HepG2 (cell line): ENCODE results near the gene HMGB2. TPM values are rescaled to one million over a fixed set of nuclear protein-coding genes. Genes with fewer than 3 reads are reported as not detected.

Experiments
- ATAC-seq: fragments of 200-7000 bp; cut with Tn5 transposase; 3 replicates; pipeline ENCODE4 v1.9.1; 2020; ENCODE audit warnings: mild to moderate bottlenecking, moderate library complexity
- BruUV-seq: library from RNA; stranded (reverse); fragments of 400-500 nt; replicated peaks from 2 replicates; lab custom pipeline; 2021; lab: Mats Ljungman, UMichigan
- CTCF ChIA-PET: fragments of 300-600 bp; formaldehyde crosslinking; extraction: SDS; loops from one replicate; lab custom pipeline; 2021; ENCODE audit warnings: low total read pairs, inconsistent platforms, low intra/inter-chr PET ratio; lab: Yijun Ruan, JAX
- POLR2A ChIA-PET: fragments of 350-600 bp; sonication (Branson Sonifier 250); formaldehyde crosslinking; loops from one replicate; lab custom pipeline; 2020; ENCODE audit warnings: antibody characterized with exemption, inconsistent platforms; lab: Yijun Ruan, JAX
- DNase-seq: peaks from one replicate; pipeline ENCODE4 v3.0.0-alpha.2; 2015; ENCODE audit warnings: low spot score
- FAIRE-seq: peaks from 3 replicates; lab custom pipeline; 2011; peaks lifted over from hg19 to GRCh38; lab: Jason Lieb, UNC
- H2AFZ ChIP-seq: one replicate; pipeline ENCODE4 v1.6.1; 2011; ENCODE audit warnings: low read length, inconsistent platforms
- H3K27ac ChIP-seq: fragments of 300-600 bp; 3 replicates; pipeline ENCODE4 v1.8.0; 2011; ENCODE audit warnings: mixed run types, mild to moderate bottlenecking, mixed read lengths, low read length, inconsistent platforms; ENCODE audit not compliant: insufficient read depth; ENCODE audit errors: extremely low read length
- H3K27me3 ChIP-seq, 2 experiments: fragments of 200-600 bp in 1 of 2; 2 replicates in 1 of 2; 3 replicates in 1 of 2; pipeline versions ENCODE4 v1.6.0 to v1.8.0; 2011; ENCODE audit warnings: low read length in 2 of 2, mild to moderate bottlenecking in 2 of 2, moderate library complexity in 2 of 2, inconsistent platforms in 1 of 2; ENCODE audit not compliant: insufficient read depth in 2 of 2, control insufficient read depth in 1 of 2
- H3K36me3 ChIP-seq, 2 experiments: fragments of 200-600 bp in 1 of 2; replicated peaks in 1 of 2; 2 replicates in 1 of 2; 3 replicates in 1 of 2; pipeline versions ENCODE4 v1.5.1 to v1.8.0; 2011; ENCODE audit warnings: low read length in 2 of 2, inconsistent platforms in 1 of 2; ENCODE audit not compliant: insufficient read depth in 2 of 2, control insufficient read depth in 1 of 2
- H3K4me1 ChIP-seq: 2 replicates; pipeline ENCODE4 v1.5.1; 2012; ENCODE audit warnings: low read length, inconsistent platforms; ENCODE audit not compliant: insufficient read depth
- H3K4me2 ChIP-seq: 2 replicates; pipeline ENCODE4 v1.6.0; 2011; ENCODE audit warnings: low read depth, low read length, inconsistent platforms
- H3K4me3 ChIP-seq, 3 experiments: fragments of 200-600 bp in 1 of 3; sonication (generic), shearing (Covaris generic) in 1 of 3; replicated peaks in 1 of 3; 2 replicates each; pipeline ENCODE4 v1.5.1; 2011 to 2016; ENCODE audit warnings: low read length in 3 of 3, inconsistent platforms in 2 of 3, low read depth in 2 of 3, mild to moderate bottlenecking in 2 of 3, control low read depth in 1 of 3, mixed read lengths in 1 of 3; ENCODE audit not compliant: insufficient read depth in 1 of 3
- H3K79me2 ChIP-seq: one replicate; pipeline ENCODE4 v1.6.1; 2011; ENCODE audit warnings: low read length, inconsistent platforms; ENCODE audit not compliant: insufficient read depth
- H3K9ac ChIP-seq: 2 replicates; pipeline ENCODE4 v1.6.0; 2011; ENCODE audit warnings: mild to moderate bottlenecking, low read depth, low read length, inconsistent platforms; ENCODE audit not compliant: insufficient read depth
- H3K9me3 ChIP-seq: 2 replicates; pipeline ENCODE4 v1.5.1; 2012; ENCODE audit warnings: mild to moderate bottlenecking, low read length
- H4K20me1 ChIP-seq: 2 replicates; pipeline ENCODE4 v1.6.0; 2011; ENCODE audit warnings: inconsistent platforms, mild to moderate bottlenecking, low read length, moderate library complexity; ENCODE audit not compliant: insufficient read depth
- ARID3A ChIP-seq: IDR thresholded peaks from 2 replicates; pipeline ENCODE4 v1.6.1; 2012; ENCODE audit warnings: low read depth, low read length, improper control_type of control experiment
- BORCS8-MEF2B ChIP-seq: sonication (generic); formaldehyde crosslinking; IDR thresholded peaks from 2 replicates; pipeline ENCODE4 v1.8.0; 2022; ENCODE audit warnings: mild to moderate bottlenecking, missing genetic modification reagents
- HHEX ChIP-seq: IDR thresholded peaks from 2 replicates; pipeline ENCODE4 v1.6.1; 2016; ENCODE audit warnings: control low read depth
- NR3C1 ChIP-seq: sonication (generic); formaldehyde crosslinking; IDR thresholded peaks from 2 replicates; pipeline ENCODE4 v1.4.0; 2020; ENCODE audit warnings: missing genetic modification reagents
- RERE ChIP-seq: IDR thresholded peaks from 2 replicates; pipeline ENCODE4 v1.6.1; 2016; ENCODE audit warnings: low read depth, missing genetic modification reagents, missing compliant biosample characterization
- SP2 ChIP-seq: sonication (generic); formaldehyde crosslinking; IDR thresholded peaks from 2 replicates; pipeline ENCODE4 v1.5.1; 2020; ENCODE audit warnings: mild to moderate bottlenecking, missing genetic modification reagents
- SUZ12 ChIP-seq: fragments of 150-350 bp; IDR thresholded peaks from 2 replicates; pipeline ENCODE4 v1.6.1; 2014; ENCODE audit warnings: low read depth, low read length
- WIZ ChIP-seq: sonication (generic); formaldehyde crosslinking; IDR thresholded peaks from 2 replicates; pipeline ENCODE4 v1.5.1; 2020; ENCODE audit warnings: mild to moderate bottlenecking, missing genetic modification reagents
- ZMYM2 ChIP-seq: sonication (generic); formaldehyde crosslinking; IDR thresholded peaks from 2 replicates; pipeline ENCODE4 v1.8.0; 2022; ENCODE audit warnings: mild to moderate bottlenecking, missing genetic modification reagents
- ZNF17 ChIP-seq: sonication (generic); formaldehyde crosslinking; IDR thresholded peaks from 2 replicates; pipeline ENCODE4 v1.5.0; 2020; ENCODE audit warnings: mild to moderate bottlenecking, missing genetic modification reagents
- ZNF33A ChIP-seq: sonication (generic); formaldehyde crosslinking; IDR thresholded peaks from 2 replicates; pipeline ENCODE4 v1.5.1; 2020; ENCODE audit warnings: missing genetic modification reagents, mild to moderate bottlenecking, moderate library complexity, borderline replicate concordance
- ZNF432 ChIP-seq: sonication (generic); formaldehyde crosslinking; IDR thresholded peaks from 2 replicates; pipeline ENCODE4 v1.5.0; 2020; ENCODE audit warnings: missing genetic modification reagents, mild to moderate bottlenecking, borderline replicate concordance
- ZNF670 ChIP-seq: sonication (generic); formaldehyde crosslinking; IDR thresholded peaks from 2 replicates; pipeline ENCODE4 v1.8.0; 2022; ENCODE audit warnings: mild to moderate bottlenecking, missing genetic modification reagents, borderline replicate concordance
- ZSCAN5A ChIP-seq: sonication (generic); formaldehyde crosslinking; IDR thresholded peaks from 2 replicates; pipeline ENCODE4 v1.8.0; 2022; ENCODE audit warnings: mild to moderate bottlenecking, missing genetic modification reagents, borderline replicate concordance
- WGBS: methylation state at CpG from one replicate; pipeline ENCODE4 v1.1.6; 2017; ENCODE audit warnings: low lambda C conversion rate; 5-methylcytosine and 5-hydroxymethylcytosine counted together
- in situ Hi-C: cut with HindIII; loops from 2 replicates; pipeline ENCODE4 v1.10.0; 2017; ENCODE audit warnings: low pct_unique_long_range_greater_than_20kb; ENCODE audit not compliant: extremely low pct_ligation_motif_present
- intact Hi-C: fragments of 100-400 bp; cut with micrococcal nuclease; formaldehyde crosslinking; loops from one replicate; pipeline ENCODE4 v1.10.0; 2022; ENCODE audit not compliant: unreplicated experiment
- polyA plus RNA-seq, 8 experiments: library from polyadenylated mRNA; depleted of rRNA in 3 of 8; stranded (reverse) in 7 of 8; unstranded in 1 of 8; fragments of >200 nt; fragmentation: Illumina TruSeq in 4 of 8; extraction: Trizol in 4 of 8; gene quantifications; 2 replicates each; pipeline versions ENCODE4 v1.2.1 to v1.2.3, GENCODE V29; 2011 to 2016; ENCODE audit warnings: low read depth in 4 of 8, missing spikeins in 1 of 8, mixed read lengths in 1 of 8; ENCODE audit not compliant: insufficient read depth in 1 of 8
- total RNA-seq, 5 experiments: library from RNA; depleted of rRNA; stranded (reverse); fragments of >200 nt; fragmentation: Illumina TruSeq; extraction: Trizol; gene quantifications; 2 replicates each; pipeline ENCODE4 v1.2.3, GENCODE V29; 2016; ENCODE audit warnings: low read depth in 1 of 5
- TF ChIP-seq, protein P1 (sequence below): sonication (generic); formaldehyde crosslinking; IDR thresholded peaks from 2 replicates; pipeline ENCODE4 v1.4.0; 2020; ENCODE audit warnings: missing genetic modification reagents

HMGB2 gene
- total and polyA plus RNA-seq, 2 of the 13 experiments (the other 11 are each of a cell fraction or from before 2014, with no cell fraction given) = 90.5 to 332 TPM

DNA sequence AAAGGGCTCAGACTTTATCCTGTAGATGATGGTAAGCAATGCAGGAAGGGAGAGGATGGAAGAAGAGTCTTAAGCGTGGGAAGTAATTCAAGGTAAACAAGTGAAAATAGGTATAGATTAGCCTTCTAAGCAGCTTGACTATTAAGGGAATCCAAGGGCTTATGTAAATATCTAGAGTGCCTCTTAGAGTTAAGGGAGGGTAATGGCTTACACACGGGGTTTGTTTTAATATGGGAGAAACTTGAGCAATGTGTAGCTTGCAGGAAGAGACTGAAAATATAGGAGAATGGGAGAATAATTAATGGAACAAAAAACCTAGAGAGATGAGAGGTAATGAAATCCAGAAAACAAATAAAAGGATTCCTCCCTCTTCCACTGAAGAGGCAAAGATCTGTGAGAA is 23.8 kb upstream of the HMGB2 start:
- ChIA-PET CTCF (no interaction called here), POLR2A (no interaction called here)
- 6% methylated on average over 2 of the region's 2 CpGs for WGBS
- in situ Hi-C loops = no loop called here
- no peak for ATAC-seq
- no peak overlapping the region for H2AFZ ChIP-seq
- H3K4me1 ChIP-seq = no peaks in the 10 kb centered on the region
- H4K20me1 ChIP-seq = no peaks in the 10 kb centered on the region
- no peaks in the 10 kb centered on the region for H3K9me3 ChIP-seq
- no peak overlapping the region for H3K4me3 ChIP-seq
- no peak overlapping the region for H3K27ac ChIP-seq
- DNase-seq = no peak
- no peak for FAIRE-seq
- H3K36me3 ChIP-seq = no peaks in the 10 kb centered on the region
- no peak overlapping the region for H3K9ac ChIP-seq
- H3K27me3 ChIP-seq = no peaks in the 10 kb centered on the region; a peak in 1 of 5 replicates
- BruUV-seq = no TSS peak
- no peaks in the 10 kb centered on the region for H3K79me2 ChIP-seq
- intact Hi-C loops = no loop called here
- H3K4me2 ChIP-seq = no peak overlapping the region
- TF ChIP-seq, protein P1, sequence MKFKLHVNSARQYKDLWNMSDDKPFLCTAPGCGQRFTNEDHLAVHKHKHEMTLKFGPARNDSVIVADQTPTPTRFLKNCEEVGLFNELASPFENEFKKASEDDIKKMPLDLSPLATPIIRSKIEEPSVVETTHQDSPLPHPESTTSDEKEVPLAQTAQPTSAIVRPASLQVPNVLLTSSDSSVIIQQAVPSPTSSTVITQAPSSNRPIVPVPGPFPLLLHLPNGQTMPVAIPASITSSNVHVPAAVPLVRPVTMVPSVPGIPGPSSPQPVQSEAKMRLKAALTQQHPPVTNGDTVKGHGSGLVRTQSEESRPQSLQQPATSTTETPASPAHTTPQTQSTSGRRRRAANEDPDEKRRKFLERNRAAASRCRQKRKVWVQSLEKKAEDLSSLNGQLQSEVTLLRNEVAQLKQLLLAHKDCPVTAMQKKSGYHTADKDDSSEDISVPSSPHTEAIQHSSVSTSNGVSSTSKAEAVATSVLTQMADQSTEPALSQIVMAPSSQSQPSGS (CRISPR knock-in tag) = no peak
- TF ChIP-seq ZNF17 = no peak
- TF ChIP-seq RERE = no peak
- TF ChIP-seq NR3C1 (CRISPR knock-in tag) = no peak
- TF ChIP-seq BORCS8-MEF2B (CRISPR knock-in tag) = no peak
- TF ChIP-seq SUZ12 = no peak
- no peak for TF ChIP-seq ZNF670 (CRISPR knock-in tag)
- no peak for TF ChIP-seq HHEX (CRISPR knock-in tag)
- no peak for TF ChIP-seq SP2
- TF ChIP-seq ZSCAN5A (CRISPR knock-in tag) = no peak
- no peak for TF ChIP-seq ARID3A
- TF ChIP-seq ZNF432 (CRISPR knock-in tag) = no peak
- TF ChIP-seq ZMYM2 (CRISPR knock-in tag) = no peak
- TF ChIP-seq WIZ (CRISPR knock-in tag) = no peak
- no peak for TF ChIP-seq ZNF33A (CRISPR knock-in tag)
